Amniotic epithelial cell (primary cell): ENCODE results near the gene MALRD1.

Experiments used
- DNase-seq: peaks from one replicate; pipeline ENCODE4 v3.0.0-alpha.2; 2010; ENCODE audit warnings: low read depth

The MALRD1 gene

GRCh38 chr10:19578571-19578970 lies 530.0 kb downstream of the MALRD1 start:
- DNase-seq, result no peak

GRCh38 chr10:19579761-19580545 lies 531.4 kb downstream of the MALRD1 start:
- no peak for DNase-seq

- no peak for DNase-seq
These were observed 532.1 kb downstream of the MALRD1 start for GRCh38 chr10:19580691-19581090.

- DNase-seq, result no peak
These were observed 540.0 kb downstream of the MALRD1 start for GRCh38 chr10:19588608-19589007.

GRCh38 chr10:19592276-19592675 lies 543.7 kb downstream of the MALRD1 start:
- peak; percentile 63 for DNase-seq

- no peak for DNase-seq
These were observed 546.7 kb downstream of the MALRD1 start for GRCh38 chr10:19595212-19595845.

- DNase-seq, result no peak
These were observed 557.2 kb downstream of the MALRD1 start for GRCh38 chr10:19605806-19606205.

- no peak for DNase-seq
These were observed 558.4 kb downstream of the MALRD1 start for GRCh38 chr10:19606968-19607367.

- no peak for DNase-seq
These were observed 563.2 kb downstream of the MALRD1 start for GRCh38 chr10:19611775-19612174.

GRCh38 chr10:19616966-19617365 lies 568.4 kb downstream of the MALRD1 start:
- no peak for DNase-seq

- DNase-seq, result peak; percentile 28
These were observed 572.2 kb downstream of the MALRD1 start for GRCh38 chr10:19620811-19621210.

GRCh38 chr10:19623321-19623720 lies 574.7 kb downstream of the MALRD1 start:
- DNase-seq, result no peak

GRCh38 chr10:19626156-19626555 lies 577.6 kb downstream of the MALRD1 start:
- DNase-seq, result no peak

GRCh38 chr10:19628767-19629560 lies 580.4 kb downstream of the MALRD1 start:
- peak; percentile 74 for DNase-seq

GRCh38 chr10:19629567-19629966 lies 581.0 kb downstream of the MALRD1 start:
- DNase-seq, result peak; percentile 77

- no peak for DNase-seq
These were observed 585.6 kb downstream of the MALRD1 start for GRCh38 chr10:19634163-19634562.

GRCh38 chr10:19638182-19638895 lies 589.7 kb downstream of the MALRD1 start:
- peak; percentile 99 for DNase-seq

- no peak for DNase-seq
These were observed 590.3 kb downstream of the MALRD1 start for GRCh38 chr10:19638896-19639233.

- no peak for DNase-seq
These were observed 592.1 kb downstream of the MALRD1 start for GRCh38 chr10:19640566-19641263.

GRCh38 chr10:19651549-19651948 lies 602.9 kb downstream of the MALRD1 start:
- peak; percentile 98 for DNase-seq

- peak; percentile 17 for DNase-seq
These were observed 604.1 kb downstream of the MALRD1 start for GRCh38 chr10:19652750-19653149.

- DNase-seq, result peak; percentile 24
These were observed 605.3 kb downstream of the MALRD1 start for GRCh38 chr10:19653931-19654330.
